Esophagus mucosa (tissue), 1 donor: ENCODE measurements around the gene SLC28A2. TPM values are rescaled to one million over a fixed set of nuclear protein-coding genes. Genes with fewer than 3 reads are reported as not detected.
A peak's percentile ranks its signal among the peaks of the same experiment; 100 is the strongest.
"Not testable (repeated sequence)": the region's sequence is repeated elsewhere in the genome, so short reads cannot be mapped to it uniquely, and the experiment has no call there.

Experiments
- ATAC-seq: fragments of 200-7000 bp; cut with Tn5 transposase; one replicate; pipeline ENCODE4 v1.9.1; 2020
- total RNA-seq: library from RNA; stranded (reverse); gene quantifications from one replicate; pipeline ENCODE4 v1.2.4, GENCODE V29; 2023
- donor health status: DM: yes; HTN: yes; CAD: no.

Gene SLC28A2
- total RNA-seq, 1 donor from 2014 or later, result not detected

DNA sequence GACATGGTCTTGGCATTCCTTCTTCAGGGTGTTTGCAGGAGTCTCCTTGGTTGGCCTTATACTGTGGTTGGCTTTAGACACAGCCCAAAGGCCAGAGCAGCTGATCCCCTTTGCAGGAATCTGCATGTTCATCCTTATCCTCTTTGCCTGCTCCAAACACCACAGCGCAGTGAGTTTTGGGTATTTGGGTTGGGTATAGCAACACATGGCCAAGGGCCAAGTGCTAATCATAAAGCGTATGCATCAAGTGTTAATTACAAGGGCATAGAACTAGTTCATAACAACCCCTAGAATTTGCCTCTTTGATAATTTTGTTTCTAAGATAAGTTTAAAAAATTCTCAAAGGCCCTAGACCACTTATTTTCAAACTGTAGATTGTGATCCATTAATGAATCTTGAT, 11.8 kb downstream of the SLC28A2 start:
- no peak for ATAC-seq

DNA sequence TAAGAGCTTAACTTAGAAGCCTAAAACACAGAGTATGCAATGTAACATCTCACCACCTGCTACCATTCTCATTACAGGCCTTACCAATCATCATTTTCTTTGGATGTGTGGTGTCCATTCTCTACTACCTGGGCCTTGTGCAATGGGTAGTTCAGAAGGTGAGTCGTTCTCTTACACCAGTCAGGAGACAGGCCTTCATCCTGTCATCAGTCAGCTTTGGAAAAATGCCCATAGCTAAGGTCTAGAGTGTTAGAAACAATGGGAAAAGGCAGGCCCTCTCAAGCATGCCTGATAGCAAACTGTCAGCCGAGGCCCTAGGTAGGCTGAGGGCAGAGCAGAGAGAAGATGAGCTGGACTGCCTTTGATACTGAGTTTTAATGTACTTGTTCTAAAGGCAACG, 13.5 kb downstream of the SLC28A2 start:
- ATAC-seq, result peak; percentile 25

- ATAC-seq, result peak; percentile 62
Measured at GRCh38 chr15:45268135-45268534, 16.1 kb downstream of the SLC28A2 start.

- ATAC-seq, result no peak
Measured at GRCh38 chr15:45274636-45275380, 22.8 kb downstream of the SLC28A2 start.

DNA sequence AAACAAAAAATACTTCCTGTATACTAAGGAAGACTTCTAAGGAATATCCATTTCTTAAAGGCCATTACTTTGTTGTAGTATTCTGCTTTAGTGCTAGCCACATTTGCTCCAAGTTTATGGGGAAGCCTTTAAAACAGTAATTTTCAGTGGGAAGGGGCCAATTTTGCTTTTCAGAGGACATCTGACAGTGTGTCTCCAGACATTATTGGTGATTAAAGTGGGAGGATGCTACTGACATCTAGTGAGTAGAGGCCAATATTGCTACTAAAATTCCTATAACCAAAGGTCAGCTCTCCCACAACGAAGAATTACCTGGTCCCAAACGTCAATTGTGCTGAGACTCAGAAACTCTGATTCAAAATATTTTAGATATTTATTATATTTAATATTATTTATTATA, 24.8 kb downstream of the SLC28A2 start:
- ATAC-seq, result no peak

- ATAC-seq, result peak; percentile 100
Measured at GRCh38 chr15:45279024-45279698, 27.1 kb downstream of the SLC28A2 start.

- no peak for ATAC-seq
Measured at GRCh38 chr15:45285413-45285812, 33.4 kb downstream of the SLC28A2 start.

DNA sequence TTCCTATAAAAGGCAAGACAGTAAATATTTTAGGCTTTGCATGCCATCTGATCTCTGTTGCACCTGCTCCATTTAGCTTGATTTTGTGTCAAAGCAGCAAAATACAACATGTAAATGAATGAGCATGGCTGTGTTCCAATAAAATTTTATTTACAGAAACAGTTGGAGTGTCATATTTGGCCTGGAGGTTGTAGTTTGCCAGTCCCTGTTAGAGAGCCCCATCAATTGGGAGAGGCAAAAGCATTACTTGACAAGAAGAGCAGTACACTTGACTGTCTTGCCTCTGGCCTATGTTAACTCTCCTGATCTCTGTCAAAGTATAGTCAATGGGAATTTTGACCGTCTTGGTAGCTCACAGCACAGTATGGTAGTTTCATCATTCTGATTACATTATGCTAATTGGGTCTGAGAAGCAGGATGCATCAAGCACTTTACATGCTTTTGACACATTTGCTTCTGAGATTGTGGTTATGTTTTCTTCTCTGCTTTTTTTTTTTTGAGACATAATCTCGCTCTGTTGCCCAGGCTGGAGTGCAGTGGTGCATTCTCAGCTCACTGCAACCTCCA, 35.4 kb downstream of the SLC28A2 start:
- no peak for ATAC-seq

- ATAC-seq, result no peak
Measured at GRCh38 chr15:45288947-45289346, 36.9 kb downstream of the SLC28A2 start.

DNA sequence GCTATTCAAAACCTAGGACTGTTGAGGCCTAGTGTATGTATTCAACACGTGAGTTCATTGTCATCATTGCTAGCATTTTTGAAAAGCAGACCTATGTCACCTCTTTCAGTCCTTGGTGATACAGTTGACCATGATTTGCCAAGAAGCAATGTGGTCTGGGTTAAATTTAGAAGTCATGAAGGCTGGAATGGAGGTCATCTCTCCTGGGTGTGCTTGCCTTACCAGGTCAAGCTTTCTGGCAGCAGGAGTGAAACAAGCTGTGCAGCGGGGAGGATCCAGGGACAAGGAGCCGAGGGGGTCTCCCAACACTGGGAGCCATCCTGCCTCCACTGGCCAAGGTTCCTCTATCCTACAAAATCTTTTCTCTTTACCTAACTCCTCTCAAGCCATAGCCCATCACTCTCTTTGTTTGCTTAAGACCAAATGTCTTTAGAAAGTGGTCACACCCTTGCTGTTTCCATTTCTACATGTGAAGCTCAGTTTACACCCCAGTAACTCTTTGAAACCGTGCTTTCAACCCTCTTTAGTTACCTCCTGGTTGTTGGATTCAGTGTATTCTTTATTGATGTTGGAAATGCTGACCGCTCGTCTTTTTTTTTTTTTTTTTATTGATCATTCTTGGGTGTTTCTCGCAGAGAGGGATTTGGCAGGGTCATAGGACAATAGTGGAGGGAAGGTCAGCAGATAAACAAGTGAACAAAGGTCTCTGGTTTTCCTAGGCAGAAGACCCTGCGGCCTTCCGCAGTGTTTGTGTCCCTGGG, 40.0 kb downstream of the SLC28A2 start:
- no peak for ATAC-seq

DNA sequence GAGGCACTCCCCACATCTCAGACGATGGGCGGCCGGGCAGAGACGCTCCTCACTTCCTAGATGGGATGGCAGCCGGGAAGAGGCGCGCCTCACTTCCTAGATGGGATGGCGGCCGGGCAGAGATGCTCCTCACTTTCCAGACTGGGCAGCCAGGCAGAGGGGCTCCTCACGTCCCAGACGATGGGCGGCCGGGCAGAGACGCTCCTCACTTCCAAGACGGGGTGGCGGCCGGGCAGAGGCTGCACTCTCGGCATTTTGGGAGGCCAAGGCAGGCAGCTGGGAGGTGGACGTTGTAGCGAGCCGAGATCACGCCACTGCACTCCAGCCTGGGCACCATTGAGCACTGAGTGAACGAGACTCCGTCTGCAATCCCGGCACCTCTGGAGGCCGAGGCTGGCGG, 41.3 kb downstream of the SLC28A2 start:
- not testable (repeated sequence) for ATAC-seq

- ATAC-seq, result not testable (repeated sequence)
Measured at GRCh38 chr15:45298964-45299378, 46.9 kb downstream of the SLC28A2 start.

GRCh38 chr15:45304711-45305110, 52.7 kb downstream of the SLC28A2 start:
- no peak for ATAC-seq

GRCh38 chr15:45306105-45306504, 54.1 kb downstream of the SLC28A2 start:
- no peak for ATAC-seq

GRCh38 chr15:45307230-45307924, 55.3 kb downstream of the SLC28A2 start:
- ATAC-seq, result peak; percentile 36

- not testable (repeated sequence) for ATAC-seq
Measured at GRCh38 chr15:45314117-45314516, 62.1 kb downstream of the SLC28A2 start.

GRCh38 chr15:45314960-45315359, 62.9 kb downstream of the SLC28A2 start:
- ATAC-seq, result no peak

- ATAC-seq, result no peak
Measured at GRCh38 chr15:45319472-45320214, 67.6 kb downstream of the SLC28A2 start.

DNA sequence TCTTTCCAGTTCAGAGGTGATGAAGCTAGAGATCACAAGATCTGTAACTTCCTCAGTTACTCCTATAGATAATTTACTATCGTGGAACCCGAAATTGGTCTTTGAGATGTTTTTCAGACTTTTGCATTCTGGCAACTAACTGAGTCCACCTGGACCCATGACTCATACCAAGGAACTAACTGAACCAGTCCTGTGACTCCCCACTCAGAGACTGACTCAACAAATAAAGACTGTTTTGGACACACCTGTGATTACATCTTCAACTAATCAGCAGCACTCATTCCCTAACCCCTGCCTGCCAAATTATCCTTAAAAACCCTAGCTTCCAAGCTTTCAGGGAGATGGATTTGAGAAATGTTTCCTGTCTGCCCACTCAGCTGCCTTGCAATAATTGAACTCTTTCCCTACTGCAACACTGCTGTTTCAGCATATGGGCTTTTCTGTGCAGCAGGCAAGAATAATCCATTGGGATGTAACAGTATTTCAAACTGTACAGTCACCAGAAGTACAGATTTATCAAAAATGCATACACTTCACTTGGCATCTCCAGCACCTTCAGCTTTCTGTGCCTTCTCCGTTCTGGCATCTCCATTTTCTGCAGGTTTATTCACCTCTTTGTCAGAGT, 68.7 kb downstream of the SLC28A2 start:
- peak; percentile 94 for ATAC-seq

- no peak for ATAC-seq
Measured at GRCh38 chr15:45326280-45326679, 74.2 kb downstream of the SLC28A2 start.

DNA sequence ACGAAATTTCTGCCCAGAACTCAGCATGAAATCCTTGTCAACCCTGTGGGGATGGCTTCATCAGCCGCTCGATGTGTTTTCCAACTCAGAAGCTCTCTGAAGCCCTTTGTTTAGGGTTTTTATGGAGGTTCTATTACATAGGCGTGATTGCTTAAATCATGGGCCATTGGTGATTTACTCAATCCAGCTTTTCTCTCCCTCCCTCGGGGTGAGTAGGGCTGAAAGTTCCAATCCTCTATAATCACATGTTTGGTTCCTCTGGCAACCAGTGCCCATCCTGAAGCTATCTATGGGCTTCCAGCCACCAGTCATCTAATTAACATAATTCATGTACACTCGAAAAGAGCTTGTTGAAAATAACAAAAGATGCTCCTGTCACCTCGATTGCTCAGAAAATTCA, 74.7 kb downstream of the SLC28A2 start:
- no peak for ATAC-seq
